ENCODE data around the gene TOLLIP.

The TOLLIP gene

DNA sequence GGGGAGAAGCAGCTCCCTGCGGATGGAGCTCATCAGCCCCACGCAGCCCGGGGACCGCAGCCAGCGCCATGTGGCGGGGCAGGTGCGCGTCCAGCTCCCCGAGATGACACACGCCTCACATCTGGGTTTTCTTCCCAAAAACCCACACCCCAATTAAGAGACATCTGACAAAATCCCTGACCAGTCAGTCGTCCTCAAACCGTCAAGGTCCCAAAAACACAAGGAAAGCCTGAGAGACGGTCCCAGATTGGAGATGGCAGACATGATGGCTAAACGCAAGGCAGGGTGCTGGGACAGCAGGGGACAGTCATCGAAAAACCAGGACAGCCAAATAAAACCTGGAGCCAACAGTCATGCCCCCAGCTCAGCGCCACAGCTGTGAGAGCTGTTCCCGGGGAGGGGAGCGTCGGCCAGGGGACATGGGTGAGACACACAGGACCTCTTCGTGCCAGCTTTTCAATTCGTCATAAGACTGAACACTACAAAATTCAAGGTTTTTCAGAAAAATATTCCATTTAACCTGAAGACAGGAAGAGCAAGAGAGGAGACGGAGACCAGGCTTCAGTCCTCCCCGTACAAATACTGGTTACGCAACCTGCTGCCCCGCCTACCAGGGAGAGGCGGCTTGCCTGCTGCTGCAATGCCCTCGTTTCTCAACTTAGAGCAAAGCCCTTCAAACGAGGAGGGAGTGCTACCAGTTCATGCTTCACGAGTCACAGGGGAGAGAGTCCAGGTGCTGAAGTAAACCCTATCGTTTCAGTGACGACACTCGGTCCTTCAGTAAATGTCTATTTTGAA is 10.5 kb downstream of the TOLLIP start:
- DNase-seq (ENCODE audit: low spot score) = peak; percentile 61

DNA sequence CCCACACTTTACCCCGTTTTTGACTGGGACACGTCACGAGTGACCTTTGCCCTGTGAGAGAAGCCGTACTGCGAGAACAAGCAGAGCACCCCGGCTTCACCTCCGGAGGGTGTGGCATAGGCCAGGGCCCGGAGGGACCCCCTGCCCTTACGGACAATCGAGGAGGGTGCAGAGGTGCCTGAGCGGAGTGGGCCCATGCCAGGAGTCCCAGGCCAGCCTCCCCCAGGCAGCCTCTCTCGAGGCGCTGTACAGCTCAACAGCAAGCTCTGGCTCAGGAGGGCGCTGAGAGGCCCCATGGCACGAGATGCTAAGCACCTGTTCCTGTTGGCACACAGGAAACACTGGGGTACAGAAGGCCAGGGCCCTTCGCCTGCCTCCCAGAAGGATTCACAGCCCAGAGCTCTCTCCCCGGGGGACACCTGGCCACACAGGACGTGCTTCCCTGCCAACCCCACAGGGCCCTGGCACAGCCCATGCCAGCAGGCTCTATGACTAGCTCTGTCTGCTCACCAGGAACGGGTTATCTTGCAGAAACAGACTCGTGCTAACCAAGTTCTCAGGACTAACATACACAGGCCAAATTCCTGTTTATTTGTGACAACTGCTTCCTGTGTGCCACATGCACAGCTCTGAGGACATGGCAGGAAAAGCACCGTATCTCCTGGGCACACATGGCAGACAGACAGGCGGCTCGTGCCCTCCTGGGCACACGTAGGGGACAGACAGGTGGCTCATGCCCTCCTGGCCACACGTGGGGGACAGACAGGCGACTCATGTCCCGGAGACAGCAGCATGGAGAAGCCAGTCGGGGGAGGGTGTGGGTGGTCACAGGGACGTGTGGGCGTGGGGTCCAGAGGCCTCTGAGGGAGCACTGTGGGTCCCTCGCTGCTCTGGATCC is 11.6 kb downstream of the TOLLIP start:
- peak; percentile 80 for DNase-seq (ENCODE audit: low spot score)

DNA sequence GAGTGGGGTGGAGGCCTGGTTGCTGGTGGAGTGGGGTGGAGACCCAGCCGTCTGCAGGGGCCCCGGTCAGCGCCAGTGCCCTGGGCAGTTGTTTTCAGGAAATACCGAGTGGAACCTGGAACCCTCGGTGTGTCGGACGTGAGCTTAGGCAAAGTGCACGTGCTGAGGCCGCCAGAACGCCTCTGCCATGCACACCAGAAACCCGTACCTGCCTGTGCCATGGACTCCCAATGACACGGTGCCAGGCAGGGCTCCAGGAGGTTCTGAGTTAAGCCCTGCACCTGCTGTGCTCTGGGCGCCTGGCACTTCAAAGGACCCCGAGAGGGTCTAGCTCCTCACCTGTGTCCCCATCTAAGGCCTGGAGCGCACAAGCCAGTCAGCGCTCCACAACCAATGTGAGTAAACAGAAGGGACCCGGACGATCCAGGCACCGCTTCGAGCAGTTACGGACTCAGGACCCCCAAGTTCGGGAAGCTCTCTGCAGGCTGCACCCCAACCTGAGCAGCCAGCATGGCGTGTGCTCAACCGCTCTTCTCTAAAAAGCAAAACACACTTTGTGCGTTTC is 12.3 kb downstream of the TOLLIP start:
- DNase-seq (ENCODE audit: low spot score) = no peak

DNA sequence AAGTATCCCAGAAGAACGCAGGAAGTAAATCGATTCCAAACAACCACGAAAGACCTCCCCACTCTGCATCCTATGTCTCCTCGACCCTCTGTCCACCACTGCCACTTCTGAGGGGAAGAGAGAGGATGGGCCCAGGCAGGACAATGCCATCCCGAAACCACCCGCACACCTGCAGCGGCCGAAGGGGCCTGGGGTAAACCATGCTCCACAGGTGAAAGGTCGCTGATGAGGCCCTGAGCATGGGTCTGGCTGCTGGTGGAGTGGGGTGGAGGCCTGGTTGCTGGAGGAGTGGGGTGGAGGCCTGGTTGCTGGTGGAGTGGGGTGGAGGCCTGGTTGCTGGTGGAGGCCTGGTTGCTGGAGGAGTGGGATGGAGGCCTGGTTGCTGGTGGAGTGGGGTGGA is 13.1 kb downstream of the TOLLIP start:
- no peak for DNase-seq (ENCODE audit: low spot score)

DNA sequence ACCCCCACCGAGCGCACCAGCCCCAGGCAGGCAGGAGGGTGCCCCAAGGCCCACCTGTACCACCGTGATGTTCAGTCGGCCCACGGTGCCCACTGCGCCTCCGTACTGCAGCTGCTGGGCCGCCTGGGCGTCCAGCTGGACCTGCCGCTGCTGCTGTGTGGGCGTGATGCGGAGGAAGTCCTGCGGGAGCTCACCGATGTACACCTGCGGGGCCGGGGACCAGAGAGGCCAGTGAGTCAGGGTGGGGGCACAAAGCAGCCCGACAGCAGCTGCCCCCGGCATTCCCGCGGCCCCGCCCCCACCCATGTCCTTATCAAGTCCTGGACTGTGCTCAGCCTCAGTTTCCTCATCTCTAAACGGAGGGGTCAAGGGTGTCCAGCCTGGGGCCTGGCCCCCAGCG is 13.8 kb downstream of the TOLLIP start:
- no peak for DNase-seq (ENCODE audit: low spot score)

DNA sequence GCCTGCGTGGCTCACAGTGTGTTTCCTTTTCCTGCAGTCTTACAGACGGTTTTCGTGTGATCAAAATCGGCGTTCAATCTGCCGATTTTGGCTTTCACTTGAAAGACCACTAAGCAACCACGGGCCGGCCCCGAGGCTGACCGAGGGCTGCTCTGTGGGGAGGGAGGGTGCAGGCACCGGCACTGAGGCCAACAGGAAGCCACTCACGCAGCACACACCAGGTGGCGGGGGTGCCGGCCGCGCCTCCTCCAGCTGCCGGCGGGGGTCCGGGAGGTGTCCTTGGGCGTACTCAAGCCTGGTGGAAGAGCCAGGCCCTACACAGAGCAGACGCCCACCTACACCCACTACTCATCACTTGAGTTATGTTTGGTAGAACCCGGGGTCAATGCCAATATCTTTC is 14.3 kb downstream of the TOLLIP start:
- no peak for DNase-seq (ENCODE audit: low spot score)

DNA sequence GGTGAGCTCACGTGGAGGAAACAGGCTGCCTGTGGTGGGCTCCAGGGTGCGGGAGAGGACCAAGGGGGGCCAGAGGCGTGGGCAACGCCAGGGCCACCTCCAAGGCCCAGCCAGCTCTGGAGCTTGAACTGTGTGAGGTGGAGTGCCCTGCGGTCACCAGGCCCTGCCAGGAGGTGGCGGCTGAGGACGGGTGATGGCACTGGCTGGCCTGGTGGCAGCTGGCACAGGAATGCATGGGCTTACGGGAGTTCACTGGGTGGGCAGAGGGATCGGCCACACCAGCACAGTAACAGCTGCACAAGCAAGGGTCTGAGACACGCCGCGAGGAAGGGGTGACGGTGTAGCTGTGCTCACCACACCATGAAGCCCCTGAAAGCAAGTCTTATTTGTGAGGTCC is 15.8 kb downstream of the TOLLIP start:
- DNase-seq (ENCODE audit: low spot score) = peak; percentile 52

DNA sequence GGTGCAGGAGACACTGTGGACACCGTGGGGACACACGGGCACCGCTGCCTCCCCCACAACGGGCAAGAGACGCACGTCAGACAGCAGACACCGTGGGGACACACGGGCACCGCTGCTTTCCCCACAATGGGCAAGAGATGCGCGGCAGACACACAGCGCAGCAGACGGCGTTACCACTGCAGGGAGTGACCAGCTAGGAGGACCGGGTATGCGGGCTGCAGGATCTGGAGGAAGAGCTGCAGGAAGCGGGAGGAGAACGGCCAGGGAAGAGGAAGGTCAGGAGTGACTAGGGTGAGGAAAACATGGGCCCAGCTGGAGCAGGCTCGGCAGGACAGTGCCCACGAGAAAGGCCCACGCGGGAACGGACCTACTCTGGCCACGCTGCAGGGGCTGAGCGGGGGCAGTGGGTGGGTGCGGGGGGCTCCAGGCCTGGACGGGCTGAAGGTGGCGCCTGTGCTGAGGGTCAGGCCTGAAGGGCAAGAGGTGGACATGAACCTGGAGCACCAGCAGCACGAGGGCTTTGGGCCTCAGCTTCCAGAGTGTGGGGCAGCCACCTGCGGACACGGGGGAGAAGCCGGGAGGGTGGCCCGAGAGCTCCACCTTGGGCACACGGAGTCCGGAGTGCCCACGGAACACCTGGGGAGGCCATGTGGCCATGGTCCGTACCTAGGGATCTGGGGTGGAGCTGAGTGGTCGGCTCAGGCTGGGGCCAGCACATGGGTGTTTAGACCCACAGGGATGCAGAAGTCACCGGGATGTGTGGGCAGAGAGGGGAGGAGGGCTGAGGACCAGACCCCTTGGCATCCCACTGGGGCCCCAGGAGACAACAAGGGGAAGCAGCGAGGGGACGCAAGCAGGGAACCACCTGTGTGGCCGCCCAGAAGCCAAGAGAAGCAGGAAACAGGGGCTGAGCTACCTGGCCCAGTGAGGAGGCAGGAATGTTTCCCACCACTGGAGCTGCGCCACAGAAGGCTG is 16.5 kb downstream of the TOLLIP start:
- DNase-seq (ENCODE audit: low spot score) = no peak

DNA sequence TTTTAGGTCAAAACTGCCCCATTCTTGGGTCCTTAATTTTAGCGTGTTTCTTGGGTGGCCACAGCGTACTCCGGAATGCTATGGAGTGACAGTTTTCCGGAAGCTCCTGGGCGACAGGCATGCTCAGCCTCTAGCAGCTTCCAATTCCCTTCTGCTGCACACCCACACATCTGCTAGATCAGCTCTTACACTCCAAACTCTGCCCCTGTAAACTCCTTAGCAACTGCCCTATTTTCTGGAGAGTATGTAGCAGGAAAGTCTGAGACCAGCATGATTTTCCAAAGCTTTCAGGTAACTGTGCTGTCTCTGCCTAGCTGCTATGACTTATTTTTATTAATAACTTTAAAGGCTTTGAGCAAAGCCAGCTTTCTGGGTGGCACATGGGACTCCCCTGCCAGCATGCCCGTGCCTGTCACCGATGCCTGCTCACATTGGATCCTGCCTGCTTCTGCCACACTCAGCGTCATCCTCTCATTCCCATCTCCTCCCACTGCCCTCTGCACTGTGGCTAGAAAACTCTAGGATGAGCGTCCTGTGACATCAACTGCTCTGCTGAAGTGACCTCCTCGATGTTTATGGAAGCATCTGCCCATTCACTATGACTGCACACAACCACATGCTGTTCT is 17.3 kb downstream of the TOLLIP start:
- DNase-seq (ENCODE audit: low spot score) = no peak

DNA sequence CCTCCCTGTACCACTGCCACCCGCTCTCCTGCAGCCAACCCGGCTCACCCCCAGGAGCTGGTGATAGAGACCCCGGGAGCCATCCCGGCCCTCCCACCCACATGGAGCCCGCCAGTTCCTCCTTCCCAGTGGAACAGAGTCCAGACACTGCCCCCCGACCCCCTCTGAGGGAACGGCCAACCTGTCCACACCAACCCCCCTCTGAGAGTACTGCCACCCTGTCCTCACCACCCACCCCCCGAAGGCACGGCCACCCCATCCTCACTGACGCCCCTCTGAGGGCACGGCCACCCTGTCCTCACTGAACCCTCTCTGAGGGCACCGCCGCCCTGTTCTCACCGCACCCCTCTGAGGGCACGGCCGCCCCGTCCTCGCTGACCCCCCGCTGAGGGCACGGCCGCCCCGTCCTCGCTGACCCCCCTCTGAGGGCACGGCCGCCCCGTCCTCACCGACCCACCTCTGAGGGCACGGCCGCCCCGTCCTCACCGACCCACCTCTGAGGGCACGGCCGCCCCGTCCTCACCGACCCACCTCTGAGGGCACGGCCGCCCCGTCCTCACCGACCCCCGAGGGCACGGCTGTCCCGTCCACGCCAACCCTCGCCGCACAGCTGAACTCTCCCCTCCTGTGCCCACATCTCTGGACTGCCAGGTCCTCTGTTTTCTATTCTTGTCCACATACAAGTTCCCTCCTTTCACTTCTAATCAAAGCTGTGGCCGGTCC is 18.0 kb downstream of the TOLLIP start:
- no peak for DNase-seq (ENCODE audit: low spot score)

DNA sequence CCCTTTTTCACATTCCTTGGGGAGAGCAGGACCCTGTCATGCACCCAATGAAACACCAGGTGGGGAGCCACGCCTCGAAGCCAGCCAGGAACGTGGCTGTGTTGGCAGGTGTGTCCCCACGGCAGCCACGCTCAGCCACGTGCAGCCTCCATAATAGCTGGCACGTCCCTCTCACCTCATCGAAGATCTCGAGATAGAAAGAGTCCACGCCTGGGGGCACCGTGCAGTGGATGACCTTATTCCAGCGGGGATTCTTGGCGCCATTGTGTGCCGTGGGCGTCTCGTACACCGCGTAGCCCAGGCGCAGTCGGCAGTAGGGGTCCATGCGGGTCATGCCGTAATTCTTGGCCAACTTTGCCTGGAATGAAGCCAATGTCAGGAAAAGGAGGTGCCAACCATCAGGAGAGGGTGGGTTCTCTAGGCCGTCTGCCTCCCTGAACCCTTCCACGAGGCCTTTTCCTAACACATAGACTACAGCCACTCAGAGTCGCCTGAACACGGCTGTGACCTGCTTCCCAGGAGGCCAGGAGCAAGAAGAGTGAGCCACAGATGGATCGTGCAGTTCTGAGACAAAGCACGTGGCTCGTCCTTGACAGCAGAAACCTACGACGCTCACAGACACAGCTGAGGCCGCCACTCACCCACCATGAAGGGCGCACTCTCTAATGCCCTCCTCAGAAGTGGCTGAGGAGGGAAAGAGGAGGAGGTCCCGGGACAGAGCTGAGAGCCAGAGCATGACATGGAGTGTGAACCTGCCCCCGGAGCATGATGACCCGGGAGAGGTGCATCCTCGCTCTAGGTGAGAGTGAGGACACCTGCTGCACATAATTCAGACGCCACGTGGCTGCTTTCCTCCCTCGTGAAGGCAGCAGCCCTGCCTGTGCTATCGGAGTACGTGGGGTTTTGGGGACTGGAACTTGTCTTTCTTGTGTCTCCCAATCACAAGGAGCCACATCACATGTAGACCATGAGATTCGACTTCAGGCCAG is 19.1 kb downstream of the TOLLIP start:
- no peak for DNase-seq (ENCODE audit: low spot score)

DNA sequence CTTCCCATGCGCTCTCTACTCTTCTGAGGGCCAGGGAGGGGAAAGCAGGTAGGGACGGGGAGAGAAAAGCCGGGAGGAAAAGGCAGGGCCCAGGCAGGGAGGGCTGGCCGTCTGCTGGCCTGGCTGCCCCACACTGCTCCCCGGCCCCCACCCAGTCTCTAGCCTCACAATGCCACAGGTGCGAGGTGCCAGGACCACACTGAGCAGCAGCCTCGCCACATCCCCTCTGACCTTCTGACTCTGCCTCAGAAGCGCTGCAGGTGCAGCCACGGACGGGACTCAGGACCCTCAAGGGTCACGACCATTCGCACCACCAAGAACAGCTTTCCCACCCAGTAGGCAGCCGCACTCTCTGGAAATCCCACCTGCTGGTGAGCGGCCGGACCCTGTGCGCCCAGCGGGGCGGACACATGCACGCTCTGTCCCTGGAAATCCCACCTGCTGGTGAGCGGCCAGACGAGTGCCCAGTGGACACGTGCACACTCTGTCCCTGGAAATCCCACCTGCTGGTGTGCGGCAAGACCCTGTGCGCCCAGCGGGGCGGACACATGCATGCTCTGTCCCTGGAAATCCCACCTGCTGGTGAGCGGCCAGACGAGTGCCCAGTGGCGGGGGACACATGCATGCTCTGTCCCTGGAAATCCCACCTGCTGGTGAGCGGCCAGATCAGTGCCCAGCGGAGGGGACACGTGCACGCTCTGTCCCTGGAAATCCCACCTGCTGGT is 20.1 kb downstream of the TOLLIP start:
- no peak for DNase-seq (ENCODE audit: low spot score)

DNA sequence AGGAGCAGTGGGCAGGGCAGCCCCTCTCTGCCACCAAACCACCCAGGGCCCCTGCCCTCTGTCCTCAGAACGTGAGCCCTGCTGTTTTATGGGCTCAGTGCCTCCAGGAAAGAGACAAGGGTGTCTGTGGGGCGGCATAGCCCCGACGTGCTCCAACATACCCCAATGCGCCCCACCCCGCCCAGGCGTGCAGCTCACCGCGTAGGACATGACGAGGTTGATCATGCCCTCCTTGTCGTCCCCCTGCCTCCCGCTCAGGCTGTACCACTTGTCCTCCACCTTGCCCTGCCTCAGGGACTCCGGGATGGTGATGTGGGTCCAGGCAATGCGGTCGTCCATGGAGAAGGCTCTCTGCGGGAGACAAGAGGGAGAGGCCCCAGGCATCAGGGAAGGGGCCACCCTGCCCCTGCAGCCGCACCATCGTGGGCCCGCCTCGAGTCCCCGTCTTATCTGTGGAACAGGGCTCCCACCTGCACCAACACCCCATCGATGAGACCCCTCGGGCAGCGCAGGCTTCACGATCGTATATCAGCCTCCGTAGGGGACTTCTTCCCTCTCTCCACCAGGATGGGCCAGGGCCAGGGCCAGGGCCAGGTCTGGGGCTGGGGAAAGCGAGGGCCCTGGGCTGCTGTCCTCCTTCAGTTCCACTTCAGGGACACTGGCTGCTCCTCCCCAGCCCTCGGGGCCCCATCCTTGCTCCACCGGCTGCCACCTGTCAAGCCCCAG is 20.8 kb downstream of the TOLLIP start:
- no peak for DNase-seq (ENCODE audit: low spot score)

DNA sequence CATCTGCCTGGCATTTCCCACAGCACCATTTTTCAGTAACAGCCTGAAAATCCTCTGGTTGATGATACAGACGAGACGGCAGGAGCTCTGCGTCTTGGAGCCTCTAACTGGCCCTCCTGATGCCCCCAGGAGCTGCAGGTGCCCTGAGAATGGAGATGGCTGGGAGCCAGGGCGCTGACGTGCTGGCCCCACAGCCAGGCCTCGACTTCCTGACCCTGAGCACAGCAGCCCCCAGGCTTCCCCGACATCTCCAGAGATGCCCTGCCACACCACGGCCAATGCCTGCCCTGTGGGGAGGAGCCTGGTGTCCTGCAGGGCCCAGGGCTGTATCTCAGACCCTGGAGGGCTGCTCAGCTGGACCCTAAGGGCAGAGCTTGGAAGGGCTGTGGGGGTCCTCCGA is 21.5 kb downstream of the TOLLIP start:
- DNase-seq (ENCODE audit: low spot score) = no peak

DNA sequence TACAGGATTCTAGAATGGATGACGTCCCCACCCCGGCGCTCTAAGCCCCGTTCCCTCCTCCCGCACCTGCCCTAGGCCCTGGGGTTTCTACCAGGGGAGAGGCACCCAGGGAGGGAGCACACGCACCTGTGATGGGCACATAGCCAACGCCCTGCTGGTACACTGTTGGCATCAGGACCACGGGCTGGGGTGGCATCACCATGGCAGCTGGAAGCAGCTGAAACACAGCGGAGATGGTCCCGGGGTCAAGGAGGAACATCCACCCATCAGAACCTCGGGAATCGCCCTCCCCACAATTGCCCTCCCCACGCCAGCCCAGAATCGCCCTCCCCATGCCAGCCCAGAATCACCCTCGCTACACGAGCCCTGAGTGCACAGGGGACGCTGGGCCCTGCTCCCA is 23.6 kb downstream of the TOLLIP start:
- DNase-seq (ENCODE audit: low spot score) = no peak

DNA sequence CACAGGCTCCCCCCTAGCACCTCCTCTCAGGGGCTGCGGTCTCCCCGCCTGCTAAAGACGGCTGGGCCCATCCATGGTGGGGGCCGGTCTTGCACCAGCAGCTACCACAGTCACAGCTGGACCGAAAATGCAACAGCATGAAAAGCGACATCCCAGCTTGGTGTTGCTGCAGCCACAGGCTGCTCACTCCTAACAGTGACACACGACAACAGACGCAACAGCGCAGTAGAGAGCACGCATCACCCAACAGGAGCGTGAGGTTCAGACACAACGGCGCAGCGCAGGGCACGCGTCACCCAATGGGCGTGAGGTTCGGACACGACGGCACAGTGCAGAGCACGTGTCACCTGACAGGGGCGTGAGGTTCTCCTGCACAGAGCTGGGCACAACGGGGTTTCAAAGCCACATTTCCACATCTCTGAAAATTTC is 24.1 kb downstream of the TOLLIP start:
- no peak for DNase-seq (ENCODE audit: low spot score)

DNA sequence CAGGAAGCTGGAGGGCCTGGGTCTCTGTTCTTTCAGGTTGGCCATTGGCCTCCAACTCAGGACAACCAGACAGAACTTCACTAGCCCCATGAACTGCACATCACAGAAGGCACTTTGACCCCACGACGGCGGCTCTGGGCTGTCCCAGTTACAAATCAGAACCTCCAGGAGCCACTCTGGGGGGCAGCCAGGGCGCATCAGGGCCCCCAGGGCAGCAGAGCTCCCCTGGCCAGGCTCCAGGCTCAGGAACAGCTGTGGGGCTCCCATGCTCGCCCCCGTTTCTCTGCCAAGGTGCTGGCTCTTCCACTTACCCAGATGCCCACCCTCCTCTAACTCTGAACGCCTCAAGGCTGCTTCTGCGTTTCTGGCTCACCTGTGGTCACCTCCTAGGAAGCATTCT is 25.5 kb downstream of the TOLLIP start:
- no peak for DNase-seq (ENCODE audit: low spot score)

DNA sequence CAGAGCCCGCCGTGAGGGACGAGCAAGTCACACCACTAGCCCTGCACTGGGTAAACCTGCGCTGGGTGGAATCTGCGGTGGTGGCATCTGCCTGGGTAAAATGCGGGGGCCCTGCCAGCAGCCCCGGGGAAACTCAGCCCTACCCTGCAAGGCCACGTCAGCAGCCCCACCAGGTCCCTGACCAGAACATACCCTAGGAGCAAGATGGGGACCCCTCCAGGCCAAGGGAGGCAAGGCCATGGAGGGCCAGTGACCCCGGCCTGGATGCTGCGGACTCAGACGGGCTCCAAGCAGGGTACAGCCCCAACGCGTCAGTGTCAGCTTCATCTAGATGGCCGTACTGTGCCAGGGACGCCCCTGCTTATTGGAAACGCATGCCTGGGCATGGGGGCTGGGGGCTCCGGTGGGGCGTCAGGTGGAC is 26.3 kb downstream of the TOLLIP start:
- no peak for DNase-seq (ENCODE audit: low spot score)
